ENCODE results near the gene GATA3. TPM values are rescaled to one million over a fixed set of nuclear protein-coding genes. Genes with fewer than 3 reads are reported as not detected.

GATA3 gene
- total RNA-seq, 1 donor from 2014 or later = 2.7 TPM

- Mint-ChIP-seq H3K4me3 (ENCODE audit: low read depth) (no peak overlapping the region), H3K4me1 (ENCODE audit: low read depth) (no peaks in the 10 kb centered on the region)
- TF ChIP-seq, protein P1, sequence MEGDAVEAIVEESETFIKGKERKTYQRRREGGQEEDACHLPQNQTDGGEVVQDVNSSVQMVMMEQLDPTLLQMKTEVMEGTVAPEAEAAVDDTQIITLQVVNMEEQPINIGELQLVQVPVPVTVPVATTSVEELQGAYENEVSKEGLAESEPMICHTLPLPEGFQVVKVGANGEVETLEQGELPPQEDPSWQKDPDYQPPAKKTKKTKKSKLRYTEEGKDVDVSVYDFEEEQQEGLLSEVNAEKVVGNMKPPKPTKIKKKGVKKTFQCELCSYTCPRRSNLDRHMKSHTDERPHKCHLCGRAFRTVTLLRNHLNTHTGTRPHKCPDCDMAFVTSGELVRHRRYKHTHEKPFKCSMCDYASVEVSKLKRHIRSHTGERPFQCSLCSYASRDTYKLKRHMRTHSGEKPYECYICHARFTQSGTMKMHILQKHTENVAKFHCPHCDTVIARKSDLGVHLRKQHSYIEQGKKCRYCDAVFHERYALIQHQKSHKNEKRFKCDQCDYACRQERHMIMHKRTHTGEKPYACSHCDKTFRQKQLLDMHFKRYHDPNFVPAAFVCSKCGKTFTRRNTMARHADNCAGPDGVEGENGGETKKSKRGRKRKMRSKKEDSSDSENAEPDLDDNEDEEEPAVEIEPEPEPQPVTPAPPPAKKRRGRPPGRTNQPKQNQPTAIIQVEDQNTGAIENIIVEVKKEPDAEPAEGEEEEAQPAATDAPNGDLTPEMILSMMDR (IDR thresholded peaks at IDR 0.05; ENCODE audit: unreplicated experiment) = no peak
Observed at GRCh38 chr10:8114741-8115617, 60.5 kb downstream of the GATA3 start.

GRCh38 chr10:8115618-8115980 lies 61.1 kb downstream of the GATA3 start:
- Mint-ChIP-seq H3K27me3 (peaks cover 29% of the 10 kb centered on the region), H3K36me3 (ENCODE audit: insufficient read depth) (no peaks in the 10 kb centered on the region), H3K4me3 (ENCODE audit: low read depth) (no peak overlapping the region), H3K27ac (no peak overlapping the region), H3K9me3 (ENCODE audit: low read depth) (no peaks in the 10 kb centered on the region), H3K4me1 (ENCODE audit: low read depth) (no peaks in the 10 kb centered on the region)
- TF ChIP-seq, protein P1 (IDR thresholded peaks at IDR 0.05; ENCODE audit: unreplicated experiment) = no peak
- no peak for DNase-seq (ENCODE audit: low spot score, unreplicated experiment)

More at GRCh38 chr10:8114741-8115617, 60.5 kb downstream of the GATA3 start:
- Mint-ChIP-seq H3K9me3 (ENCODE audit: low read depth) (no peaks in the 10 kb centered on the region), H3K36me3 (ENCODE audit: insufficient read depth) (no peaks in the 10 kb centered on the region), H3K27me3 (peaks cover 28% of the 10 kb centered on the region), H3K27ac (no peak overlapping the region)
- no peak for DNase-seq (ENCODE audit: low spot score, unreplicated experiment)

GRCh38 chr10:8116474-8116873 lies 62.0 kb downstream of the GATA3 start:
- Mint-ChIP-seq H3K27ac (no peak overlapping the region), H3K27me3 (peaks cover 30% of the 10 kb centered on the region), H3K36me3 (ENCODE audit: insufficient read depth) (no peaks in the 10 kb centered on the region), H3K9me3 (ENCODE audit: low read depth) (no peaks in the 10 kb centered on the region), H3K4me3 (ENCODE audit: low read depth) (no peak overlapping the region), H3K4me1 (ENCODE audit: low read depth) (no peaks in the 10 kb centered on the region)
- no peak for DNase-seq (ENCODE audit: low spot score, unreplicated experiment)
- TF ChIP-seq, protein P1 (IDR thresholded peaks at IDR 0.05; ENCODE audit: unreplicated experiment) = no peak

DNA sequence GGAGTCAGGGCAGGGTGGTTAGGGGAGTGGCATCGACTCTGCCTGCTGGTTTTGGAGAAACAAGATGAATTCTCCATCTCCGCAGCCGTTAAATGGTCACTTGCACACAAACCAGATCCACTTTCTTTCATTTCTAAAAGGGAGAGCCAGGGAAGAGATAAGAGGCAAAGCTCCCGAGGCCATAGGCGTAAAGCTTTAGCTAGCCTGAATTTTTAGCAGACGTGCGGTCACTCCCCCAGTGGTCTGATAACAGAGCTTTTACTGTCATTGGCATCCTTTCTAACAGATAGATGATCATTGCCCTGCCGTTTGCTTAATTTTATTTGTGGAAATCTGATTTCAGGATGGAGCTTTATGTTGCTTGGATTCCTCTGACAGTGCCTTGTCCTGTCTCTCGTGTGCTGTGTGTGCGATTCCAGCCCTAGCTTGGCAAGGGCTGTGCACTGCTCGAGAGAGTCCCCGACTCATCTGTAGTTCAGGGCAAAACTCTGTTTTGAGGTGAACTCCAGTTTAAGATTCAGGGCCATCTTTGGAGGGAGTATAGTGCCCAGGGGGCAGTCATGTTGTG lies 62.5 kb downstream of the GATA3 start:
- Mint-ChIP-seq H3K27me3 (peaks cover 35% of the 10 kb centered on the region), H3K4me1 (ENCODE audit: low read depth) (no peaks in the 10 kb centered on the region), H3K27ac (no peak overlapping the region), H3K9me3 (ENCODE audit: low read depth) (no peaks in the 10 kb centered on the region), H3K36me3 (ENCODE audit: insufficient read depth) (no peaks in the 10 kb centered on the region), H3K4me3 (ENCODE audit: low read depth) (no peak overlapping the region)
- TF ChIP-seq, protein P1 (IDR thresholded peaks at IDR 0.05; ENCODE audit: unreplicated experiment) = no peak
- no peak for DNase-seq (ENCODE audit: low spot score, unreplicated experiment)

DNA sequence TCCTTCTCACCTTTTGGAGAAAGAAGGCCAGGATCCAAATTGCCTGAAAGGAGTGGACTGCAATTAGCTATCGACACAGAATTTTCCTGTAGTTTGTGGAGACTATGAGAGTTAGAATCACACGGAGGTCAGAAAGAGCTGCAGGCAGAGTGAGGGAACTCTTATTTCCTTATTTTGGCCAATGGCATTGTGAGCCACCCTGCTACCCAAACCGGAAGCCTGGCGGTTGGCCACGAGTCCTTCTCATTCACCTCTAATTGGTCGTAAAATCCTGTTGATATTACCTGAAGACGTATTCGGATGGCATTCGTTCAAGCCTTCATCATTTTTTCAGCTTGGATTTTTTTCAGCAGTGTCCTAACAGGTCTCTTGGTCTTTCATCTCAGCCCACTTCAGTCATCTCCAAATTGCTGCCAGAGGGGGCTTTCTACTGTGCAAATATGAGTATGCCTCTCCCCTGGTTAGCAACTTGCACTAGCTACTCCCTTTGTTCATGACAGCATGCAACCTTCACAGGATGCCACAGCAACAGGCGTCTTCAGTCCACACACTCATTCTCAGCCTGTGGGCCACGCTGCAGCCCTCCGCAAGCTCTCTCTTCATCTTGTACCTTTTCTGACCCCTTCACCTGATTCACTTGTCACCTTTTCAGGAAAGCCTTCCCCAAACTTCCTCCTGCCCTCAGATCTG lies 66.9 kb downstream of the GATA3 start:
- TF ChIP-seq, protein P1 (IDR thresholded peaks at IDR 0.05; ENCODE audit: unreplicated experiment) = no peak
- H3K27me3 Mint-ChIP-seq = peaks cover 35% of the 10 kb centered on the region
- H3K36me3 Mint-ChIP-seq (ENCODE audit: insufficient read depth) = no peaks in the 10 kb centered on the region
- no peak overlapping the region for H3K4me3 Mint-ChIP-seq (ENCODE audit: low read depth)
- no peak overlapping the region for H3K27ac Mint-ChIP-seq
- no peaks in the 10 kb centered on the region for H3K9me3 Mint-ChIP-seq (ENCODE audit: low read depth)
- no peaks in the 10 kb centered on the region for H3K4me1 Mint-ChIP-seq (ENCODE audit: low read depth)
- no peak for DNase-seq (ENCODE audit: low spot score, unreplicated experiment)

Measured in progenitor cell of endocrine pancreas (in vitro differentiated cells).